Measurements from ENCODE around the gene HACD4.
"Not testable (repeated sequence)": the region's sequence is repeated elsewhere in the genome, so short reads cannot be mapped to it uniquely, and the experiment has no call there.

Gene HACD4

DNA sequence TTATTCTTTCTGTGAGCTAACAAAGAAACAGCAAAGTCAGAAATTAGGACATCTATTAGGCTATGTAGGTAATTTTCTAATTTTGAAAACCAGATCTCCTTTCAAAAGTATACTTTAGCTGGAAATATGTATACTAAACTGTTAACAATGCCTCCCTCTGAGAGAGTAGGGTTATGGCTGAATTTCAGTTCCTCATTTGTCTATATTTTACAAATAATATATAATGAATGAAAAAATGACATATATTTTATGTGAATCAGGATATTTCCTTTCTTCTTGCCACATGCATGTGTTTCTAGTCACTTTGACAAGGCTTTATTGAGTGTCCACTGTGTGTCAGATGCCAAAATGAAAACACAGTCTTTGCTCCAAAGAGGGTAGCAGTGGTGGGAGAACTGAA is 15.4 kb downstream of the HACD4 start:
- no peak for DNase-seq

DNA sequence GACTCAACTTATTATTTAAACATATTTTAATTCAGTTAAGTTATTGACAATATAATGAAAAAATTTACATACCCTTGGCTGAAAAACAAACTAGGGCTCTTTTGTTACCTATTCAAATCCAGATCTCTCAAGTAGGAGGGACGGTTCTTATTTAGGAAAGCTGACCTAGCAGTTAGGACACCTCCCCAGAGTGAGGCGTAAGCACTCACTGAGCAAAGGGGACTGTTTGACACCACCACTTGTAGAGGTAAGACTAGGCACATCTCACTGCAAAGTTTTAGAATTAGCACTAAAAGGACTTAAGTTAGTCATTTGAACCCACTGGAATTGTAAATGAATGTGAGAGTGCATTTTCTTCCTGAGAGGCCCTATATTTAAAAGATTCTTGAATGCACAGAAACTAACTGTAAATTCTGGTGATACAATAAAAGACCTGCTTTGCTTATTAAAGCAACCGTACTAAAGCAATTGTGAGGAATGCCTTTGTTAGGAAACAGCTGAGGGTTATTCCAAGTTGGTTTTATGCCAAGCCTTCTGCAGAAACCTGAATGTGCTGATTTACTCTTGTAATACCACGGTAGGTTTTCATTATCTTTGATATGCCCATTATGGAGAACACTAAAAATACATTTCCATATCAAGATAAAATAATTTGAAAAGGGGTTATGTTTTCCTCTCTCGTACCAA is 16.2 kb downstream of the HACD4 start:
- DNase-seq = peak; percentile 22

DNA sequence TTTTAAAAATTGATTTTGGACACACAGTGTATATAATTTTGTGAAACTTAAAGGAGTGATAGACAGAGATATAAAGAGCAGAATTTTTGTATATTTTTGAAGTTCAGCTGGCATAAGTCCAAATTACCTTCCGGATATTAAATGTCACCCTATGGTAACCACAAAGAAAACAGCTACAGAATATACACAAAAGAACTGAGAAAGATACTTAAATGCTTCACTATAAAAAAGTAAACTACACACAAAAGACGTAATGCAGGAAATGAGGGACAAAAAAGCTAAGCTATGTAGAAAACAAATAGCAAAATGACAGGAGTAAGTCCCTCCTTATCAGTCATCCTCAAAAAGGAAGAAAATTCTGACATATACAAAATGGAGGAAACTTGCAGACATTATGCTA is 29.4 kb downstream of the HACD4 start:
- no peak for DNase-seq

DNA sequence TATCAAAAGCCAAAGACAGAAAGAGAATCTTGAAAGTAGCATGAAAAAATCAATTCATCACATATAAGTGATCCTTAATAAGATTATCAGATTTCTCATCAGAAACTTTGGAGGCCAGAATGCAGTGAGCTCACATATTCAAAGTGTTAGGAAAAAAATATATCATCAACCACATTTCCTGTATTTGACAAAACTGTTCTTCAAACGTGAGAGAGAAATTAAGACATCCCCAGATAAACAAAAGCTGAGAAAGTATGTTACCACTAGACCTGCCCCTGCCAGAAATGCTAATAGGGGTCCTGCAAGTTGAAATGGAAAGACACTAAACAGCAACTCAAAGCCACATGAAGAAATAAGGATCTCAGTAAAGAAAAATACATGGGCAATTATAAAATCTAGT is 29.9 kb downstream of the HACD4 start:
- no peak for DNase-seq

DNA sequence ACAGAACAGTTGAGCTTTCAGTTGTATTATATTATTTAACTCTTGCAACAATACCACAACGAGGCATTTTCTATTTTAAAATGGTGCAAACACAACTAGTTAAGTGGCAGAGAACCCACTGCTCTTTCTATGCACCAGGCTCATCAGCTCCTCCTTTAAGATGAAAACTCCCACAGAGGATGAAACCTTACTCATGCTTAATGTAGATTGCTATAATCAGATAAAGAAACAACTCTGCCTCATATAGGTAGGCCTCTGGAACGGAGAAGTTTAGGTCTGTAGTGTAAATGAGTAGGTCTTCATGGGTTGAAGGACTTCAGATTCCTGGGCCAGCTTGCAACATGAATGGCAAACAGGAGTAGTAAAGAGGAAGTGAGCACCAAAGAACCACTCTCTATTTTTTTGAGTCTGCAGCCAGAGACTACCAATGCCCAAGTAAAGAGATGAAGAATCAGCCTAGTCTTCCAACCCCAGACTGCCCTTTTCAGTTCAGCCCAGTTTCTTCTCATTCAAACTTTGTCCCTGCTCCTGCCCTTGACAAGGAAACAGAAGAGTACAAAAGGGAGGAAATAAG is 33.9 kb downstream of the HACD4 start:
- no peak for DNase-seq

DNA sequence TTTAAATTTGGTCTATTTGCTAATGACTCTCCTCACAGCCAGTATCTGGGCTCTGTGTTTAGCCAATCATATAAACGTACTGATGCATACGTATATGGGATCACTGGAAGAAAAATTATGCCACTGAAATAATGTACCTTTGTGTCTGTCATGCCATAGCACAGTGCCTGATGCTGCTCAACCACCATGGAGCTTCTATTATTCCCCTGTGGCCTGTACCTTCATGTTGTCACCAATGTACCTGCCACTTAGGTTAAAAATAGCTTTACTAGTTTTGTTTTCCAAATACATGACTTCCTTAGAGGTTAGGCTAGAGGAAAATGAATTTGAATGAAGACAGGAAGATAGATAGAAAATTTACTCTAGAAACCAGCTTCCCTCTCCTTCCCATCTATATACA is 34.6 kb downstream of the HACD4 start:
- DNase-seq = no peak

DNA sequence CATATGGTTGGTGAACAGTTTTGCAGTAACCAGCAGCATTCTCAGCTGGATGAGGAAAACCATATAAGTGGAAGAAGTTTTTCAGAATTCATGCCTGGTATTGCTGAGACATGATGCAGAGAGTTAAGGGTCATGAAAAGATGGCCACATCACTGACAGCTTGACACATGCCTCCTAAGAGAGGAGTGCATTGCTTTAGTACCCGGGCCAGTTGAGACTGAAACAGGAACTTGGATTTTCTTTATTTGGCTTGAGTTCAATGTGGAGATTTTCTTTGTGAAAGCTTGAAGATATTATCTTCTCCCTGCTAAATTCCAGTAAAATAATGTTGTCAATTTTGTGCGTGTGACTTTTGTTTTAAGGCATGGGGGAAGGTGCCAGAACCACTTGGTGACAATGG is 35.8 kb downstream of the HACD4 start:
- no peak for DNase-seq

DNA sequence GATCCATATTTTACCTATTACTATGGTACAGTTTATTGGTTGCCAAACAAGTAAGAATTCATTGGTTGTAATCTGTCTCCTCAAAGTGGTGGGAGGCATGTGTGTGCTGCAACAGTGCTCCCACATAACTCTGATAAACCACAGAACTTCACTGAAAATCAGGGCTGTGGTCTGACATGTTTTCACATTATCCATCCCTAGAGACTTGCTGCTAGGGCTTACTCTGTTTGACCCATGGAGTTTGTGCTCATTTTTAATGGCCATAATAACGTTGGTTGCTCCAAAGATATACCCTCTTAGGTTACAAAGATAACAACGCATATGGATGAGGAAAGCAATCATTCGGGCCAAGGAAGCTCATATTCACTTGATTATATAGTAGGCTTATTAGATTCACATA is 37.0 kb downstream of the HACD4 start:
- no peak for DNase-seq

DNA sequence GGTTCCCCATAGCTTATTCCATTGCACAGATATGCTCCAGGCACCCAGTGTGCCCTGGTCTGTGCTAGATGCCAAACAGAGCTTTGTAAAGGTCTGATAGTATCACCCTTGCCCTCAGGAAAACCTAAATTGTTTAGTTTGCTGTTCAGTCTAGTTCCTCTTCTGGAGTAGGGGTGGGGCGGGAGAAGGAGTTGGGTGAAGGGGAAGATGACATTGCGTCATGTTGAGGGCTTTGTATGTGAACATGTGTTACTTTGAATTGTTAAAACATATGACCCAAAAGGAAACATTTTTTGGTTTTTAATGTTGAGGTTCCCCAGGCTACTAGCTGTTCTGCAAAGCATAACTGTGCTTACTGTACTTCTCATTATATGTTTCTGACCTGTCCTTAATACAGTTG is 40.6 kb downstream of the HACD4 start:
- no peak for DNase-seq

DNA sequence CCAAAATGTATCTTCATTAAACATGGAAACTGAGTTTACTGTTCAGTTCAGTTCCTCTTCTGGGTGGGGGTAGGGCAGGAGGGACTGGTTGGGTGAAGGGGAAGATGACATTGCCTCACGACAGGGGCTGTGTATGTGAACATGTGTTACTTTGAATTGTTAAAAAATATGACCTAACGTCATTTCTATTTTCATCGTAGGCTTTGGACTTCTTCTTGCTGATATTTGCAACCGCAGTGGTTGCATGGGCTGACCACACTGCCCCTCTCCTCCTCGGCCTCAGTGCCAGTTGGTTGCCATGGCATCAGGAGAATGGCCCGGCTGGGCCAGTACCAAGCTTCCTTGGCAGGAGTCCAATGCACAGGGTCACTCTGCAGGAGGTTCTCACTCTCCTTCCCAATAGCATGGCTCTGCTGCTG is 41.5 kb downstream of the HACD4 start:
- DNase-seq = no peak

DNA sequence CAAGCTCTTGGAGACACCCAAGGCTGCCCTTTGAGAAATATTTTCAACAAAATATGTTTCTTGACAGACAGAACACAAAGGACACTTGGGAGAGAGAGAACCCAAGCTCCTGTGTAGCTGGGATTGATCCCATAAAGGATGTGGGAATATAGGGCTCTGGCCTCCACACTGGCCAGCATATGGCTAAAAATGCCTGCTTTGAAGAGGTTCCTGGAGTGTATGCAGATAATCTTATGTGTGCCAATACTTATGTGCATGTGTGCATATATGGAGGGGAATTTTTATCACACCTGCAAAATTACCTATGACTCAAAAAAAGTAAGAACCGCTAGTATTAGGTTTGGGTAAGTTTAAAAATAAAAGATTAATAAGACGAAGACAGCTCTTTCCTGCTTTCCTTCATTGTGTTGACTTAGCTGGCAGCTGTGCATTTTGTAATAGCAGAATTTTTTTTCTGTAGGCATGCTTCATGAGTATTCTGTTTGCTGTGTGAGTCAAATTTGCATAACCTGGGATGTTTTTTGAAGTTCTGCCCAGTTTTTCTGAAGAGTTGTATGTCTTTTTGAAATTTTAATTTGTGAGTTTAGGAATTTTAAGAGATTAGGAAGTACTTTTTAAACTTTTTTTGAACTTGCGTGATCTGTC is 42.6 kb downstream of the HACD4 start:
- peak; percentile 1 for DNase-seq

DNA sequence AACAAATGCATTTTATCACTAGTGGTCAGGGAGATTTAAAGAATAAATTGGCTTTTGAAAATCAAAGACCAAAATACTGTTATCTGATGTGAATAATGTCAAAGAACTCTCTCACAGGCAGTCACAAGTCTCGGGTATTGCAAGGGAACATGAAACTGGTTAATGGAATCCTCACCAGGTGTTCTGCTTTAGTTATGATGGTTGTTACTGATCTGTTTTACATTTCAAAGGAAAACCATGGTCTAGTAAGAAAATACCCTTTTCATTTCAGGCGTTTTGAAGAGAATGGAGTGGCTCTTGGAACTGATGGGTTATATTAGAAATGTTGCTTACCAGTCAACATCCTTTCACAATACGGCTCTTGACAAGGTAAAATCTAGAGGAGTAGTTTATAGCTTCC is 43.4 kb downstream of the HACD4 start:
- DNase-seq = no peak

DNA sequence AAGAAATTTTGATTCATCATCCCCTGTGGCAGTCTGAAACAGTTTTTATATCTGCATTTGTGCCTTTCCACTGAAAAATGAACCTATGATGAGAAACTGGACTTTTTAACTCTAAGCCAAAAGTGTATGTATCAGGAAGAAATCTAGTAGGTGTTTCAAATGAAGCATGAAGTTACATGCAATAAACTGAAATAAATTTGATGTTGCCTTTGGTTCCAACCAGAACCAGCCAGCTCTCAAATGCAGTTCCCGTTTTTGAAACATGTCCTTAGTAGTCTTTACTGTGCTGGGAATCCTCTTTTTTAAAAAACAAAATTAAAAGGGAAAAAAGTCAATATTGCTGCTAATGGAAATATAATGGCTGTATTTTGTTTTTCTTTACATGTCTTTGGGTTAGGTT is 43.9 kb downstream of the HACD4 start:
- no peak for DNase-seq

DNA sequence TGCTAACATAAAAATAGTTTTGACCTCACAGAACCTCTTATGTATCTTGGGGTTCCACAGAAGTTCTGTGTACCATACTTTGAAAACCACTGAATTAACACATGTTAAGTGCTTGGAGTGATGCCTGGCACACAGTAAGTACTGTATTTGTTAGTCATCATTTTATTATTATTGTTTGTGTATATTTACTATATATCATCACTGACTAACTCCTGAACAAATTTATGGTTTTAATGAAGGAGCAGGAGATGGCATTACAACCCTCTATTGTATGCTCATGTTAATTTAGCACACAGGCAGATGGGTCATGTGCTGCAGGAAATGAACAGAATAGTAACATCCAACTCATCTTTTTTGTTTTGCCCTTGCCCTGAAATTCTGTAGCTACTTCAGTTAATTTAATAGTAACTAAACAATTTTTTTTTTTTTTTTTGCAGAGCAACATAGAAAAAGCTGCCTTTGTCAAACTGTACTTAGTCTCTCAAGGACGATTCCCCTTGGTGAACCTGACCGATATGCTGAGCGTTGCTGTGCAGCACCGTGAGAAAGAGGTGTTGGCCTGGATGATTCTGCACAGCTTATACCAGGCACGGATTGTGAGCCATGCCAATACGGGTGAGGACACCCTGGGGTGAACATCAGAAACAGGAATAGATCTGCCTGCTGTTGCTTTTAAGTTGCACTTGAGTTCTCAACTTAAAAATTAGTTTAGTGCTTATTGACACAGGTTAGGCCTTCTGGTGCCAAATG is 45.4 kb downstream of the HACD4 start:
- no peak for DNase-seq

DNA sequence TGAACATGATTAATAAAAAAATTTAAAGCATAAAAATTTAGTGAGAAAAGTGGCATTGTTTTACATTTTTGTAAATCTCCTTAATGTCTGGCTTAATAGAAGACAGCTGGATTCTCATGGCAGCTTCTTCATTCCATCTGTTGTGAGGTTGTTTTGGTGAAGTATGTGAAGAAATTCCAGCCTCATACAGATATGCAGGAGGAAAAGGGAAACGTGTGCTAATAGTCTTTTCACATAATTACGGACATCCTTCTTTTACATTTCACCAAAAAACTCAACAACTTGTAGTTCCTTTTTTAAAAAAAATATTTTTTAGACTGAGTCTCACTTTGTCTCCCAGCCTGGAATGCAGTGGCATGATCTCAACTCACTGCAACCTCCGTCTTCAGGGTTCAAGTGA is 46.9 kb downstream of the HACD4 start:
- DNase-seq = peak; percentile 56

DNA sequence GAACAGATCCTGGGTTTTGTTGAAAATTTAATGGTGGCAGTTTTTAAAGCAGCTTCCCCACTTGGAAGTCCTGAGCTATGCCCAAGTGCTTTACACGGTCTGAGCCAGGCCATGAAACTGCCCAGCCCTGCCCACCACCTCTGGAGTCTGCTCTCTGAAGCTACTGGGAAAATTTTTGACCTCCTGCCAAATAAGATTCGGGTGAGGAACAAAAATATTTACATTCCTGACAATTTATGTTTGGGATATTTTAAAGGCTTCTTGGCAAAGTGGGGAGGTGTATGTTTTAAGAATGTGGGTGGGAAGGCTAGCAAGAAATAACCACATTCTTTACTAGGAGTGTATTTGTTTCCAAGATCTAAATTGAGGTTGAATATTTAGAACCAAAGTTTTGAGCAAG is 50.0 kb downstream of the HACD4 start:
- peak; percentile 89 for DNase-seq

DNA sequence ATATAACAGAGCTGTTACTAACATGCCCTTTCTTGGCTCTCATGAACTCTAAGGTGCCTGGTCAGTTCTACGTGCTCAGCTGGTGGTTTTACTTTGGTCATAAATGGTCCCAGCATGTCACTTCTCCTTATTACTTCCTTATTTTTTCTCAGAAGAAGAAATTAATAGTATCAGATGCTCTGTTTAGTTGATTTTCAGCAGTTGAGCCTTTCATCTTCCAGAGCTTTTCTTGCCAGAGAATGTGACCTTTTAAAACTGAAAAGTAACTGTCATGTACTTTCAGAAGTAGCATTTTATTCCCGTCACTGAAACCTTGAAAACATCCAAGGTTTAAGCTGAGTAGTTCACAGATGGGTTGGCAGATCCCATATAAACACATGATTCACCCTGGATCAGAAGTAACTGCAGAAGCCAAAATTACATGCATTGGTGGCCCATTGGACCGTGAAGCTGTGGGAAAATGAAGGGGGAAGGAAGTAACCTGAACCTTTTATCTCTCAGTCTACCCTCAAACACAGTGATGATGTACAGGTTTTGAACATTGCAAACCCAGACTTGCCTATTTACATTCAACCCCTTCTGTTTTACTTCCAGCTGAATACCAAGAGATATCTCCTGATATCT is 50.5 kb downstream of the HACD4 start:
- DNase-seq = peak; percentile 73

DNA sequence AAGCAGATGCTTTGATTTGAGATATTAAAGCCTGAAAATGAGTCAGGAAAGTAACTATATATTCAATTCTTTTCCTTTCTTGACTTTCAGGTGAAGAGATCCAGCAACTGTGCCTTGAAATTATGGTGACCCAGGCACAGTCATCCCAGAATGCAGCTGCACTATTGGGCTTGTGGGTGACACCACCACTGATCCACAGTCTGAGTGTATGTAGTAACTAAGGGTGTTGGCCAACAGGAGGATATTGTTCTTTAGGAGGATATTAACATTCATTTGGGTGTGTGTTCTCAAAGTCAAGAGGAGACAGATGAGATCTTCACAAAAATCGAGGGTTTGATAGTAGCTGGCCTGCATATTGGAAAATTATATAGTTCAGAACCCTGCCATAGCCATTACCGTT is 53.2 kb downstream of the HACD4 start:
- DNase-seq = no peak

DNA sequence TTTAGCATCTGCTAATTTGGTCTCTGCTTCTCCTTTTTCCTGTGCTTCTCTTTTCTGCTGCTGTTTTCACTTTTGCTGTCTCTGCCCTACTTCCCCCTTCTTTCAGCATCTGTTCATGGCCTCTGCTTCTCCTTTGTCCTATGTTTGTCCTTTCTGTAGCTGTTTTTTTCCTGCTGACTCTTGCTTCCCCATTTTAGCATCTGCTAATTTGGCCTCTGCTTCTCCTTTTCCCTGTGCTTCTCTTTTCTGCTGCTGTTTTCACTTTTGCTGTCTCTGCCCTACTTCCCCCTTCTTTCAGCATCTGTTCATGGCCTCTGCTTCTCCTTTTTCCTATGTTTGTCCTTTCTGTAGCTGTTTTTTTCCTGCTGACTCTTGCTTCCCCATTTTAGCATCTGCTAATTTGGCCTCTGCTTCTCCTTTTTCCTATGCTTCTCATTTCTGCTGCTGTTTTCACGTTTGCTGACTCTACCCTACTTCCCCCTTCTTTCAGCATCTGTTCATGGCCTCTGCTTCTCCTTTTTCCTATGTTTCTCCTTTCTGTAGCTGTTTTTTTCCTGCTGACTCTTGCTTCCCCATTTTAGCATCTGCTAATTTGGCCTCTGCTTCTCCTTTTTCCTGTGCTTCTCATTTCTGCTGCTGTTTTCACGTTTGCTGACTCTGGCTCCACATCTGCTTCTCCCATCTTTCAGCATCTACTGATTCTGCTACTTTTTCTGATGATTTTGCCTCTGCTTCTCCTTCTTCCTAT is 57.1 kb downstream of the HACD4 start:
- DNase-seq = not testable (repeated sequence)

DNA sequence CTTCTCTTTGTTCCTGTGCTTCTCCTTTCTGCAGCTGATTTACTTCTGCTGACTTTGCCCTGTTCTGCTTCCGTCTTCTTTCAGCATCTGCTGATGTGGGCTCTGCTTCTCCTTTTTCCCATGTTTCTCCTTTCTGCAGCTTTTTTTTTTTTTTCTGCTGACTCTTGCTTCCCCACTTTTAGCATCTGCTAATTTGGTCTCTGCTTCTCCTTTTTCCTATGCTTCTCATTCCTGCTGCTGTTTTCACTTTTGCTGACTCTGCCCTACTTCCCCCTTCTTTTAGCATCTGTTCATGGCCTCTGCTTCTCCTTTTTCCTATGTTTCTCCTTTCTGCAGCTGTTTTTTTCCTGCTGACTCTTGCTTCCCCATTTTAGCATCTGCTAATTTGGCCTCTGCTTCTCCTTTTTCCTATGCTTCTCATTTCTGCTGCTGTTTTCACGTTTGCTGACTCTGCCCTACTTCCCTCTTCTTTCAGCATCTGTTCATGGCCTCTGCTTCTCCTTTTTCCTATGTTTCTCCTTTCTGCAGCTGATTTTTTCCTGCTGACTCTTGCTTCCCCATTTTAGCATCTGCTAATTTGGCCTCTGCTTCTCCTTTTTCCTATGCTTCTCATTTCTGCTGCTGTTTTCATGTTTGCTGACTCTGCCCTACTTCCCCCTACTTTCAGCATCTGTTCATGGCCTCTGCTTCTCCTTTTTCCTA is 58.0 kb downstream of the HACD4 start:
- DNase-seq = not testable (repeated sequence)

DNA sequence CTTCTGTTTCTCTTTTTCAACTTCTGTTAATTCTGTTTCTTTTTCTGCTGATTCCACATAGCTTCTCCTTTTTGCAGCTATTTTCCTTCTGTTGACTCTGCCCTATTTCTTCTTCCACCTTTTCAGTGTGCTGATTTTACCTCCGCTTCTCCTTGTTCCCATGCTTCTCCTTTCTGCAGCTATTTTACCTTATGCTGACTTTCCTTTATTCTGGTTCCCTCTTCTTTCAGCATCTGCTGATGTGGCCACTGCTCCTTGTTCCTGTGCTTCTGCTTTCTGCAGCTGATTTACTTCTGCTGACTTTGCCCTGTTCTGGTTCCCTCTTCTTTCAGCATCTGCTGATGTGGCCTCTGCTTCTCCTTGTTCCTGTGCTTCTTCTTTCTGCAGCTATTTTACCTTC is 58.8 kb downstream of the HACD4 start:
- no peak for DNase-seq
